ENCODE measurements around the gene GCN1. TPM values are rescaled to one million over a fixed set of nuclear protein-coding genes. Genes with fewer than 3 reads are reported as not detected.

GCN1 gene
- total and polyA plus RNA-seq, 2 of the 8 experiments (the other 6 are each of a cell fraction or from before 2014, with no cell fraction given), result 61.4 to 133 TPM

- 89% methylated on average over 15 of the region's 19 CpGs; no CpG with 5 or more reads in 1 of the 2 experiments for WGBS, 2 experiments (ENCODE audit: extremely low coverage in 1 of 2, insufficient coverage in 1 of 2, insufficient read length in 1 of 2, insufficient replicate concordance in 2 of 2, low coverage in 1 of 2, low lambda C conversion rate in 2 of 2, missing lambda C conversion rate in 1 of 2)
- H3K4me3 ChIP-seq (ENCODE audit: extremely low read depth in 1 of 4, insufficient read depth in 2 of 4, low read depth in 3 of 4, low read length in 4 of 4), result no peak overlapping the region
- H3K9ac ChIP-seq (replicated peaks in 1 of 4; ENCODE audit: extremely low read depth in 1 of 4, low read depth in 3 of 4, low read length in 3 of 4), result no peak overlapping the region
- H4K8ac ChIP-seq (ENCODE audit: extremely low read depth, insufficient read depth, low read length), result no peak overlapping the region
- no peak for DNase-seq (ENCODE audit: low read depth in 1 of 2, low spot score in 2 of 2)
- H2BK15ac ChIP-seq (ENCODE audit: low read length), result no peak overlapping the region
- H4K20me1 ChIP-seq (replicated peaks in 1 of 2; ENCODE audit: control insufficient read depth in 1 of 2, insufficient read depth in 2 of 2, low read length in 2 of 2), result peaks cover 6 to 23% of the 10 kb centered on the region in 2 experiments
- no peak overlapping the region for H3K56ac ChIP-seq (replicated peaks; ENCODE audit: insufficient read length, low read depth, low read length)
- no peak overlapping the region for H2BK5ac ChIP-seq (ENCODE audit: low read depth, low read length)
- TF ChIP-seq CBX8 (IDR thresholded peaks at IDR 0.05; ENCODE audit: borderline replicate concordance, low read depth, low read length), result no peak
- no peak for TF ChIP-seq FOSL1 (IDR thresholded peaks at IDR 0.05; ENCODE audit: insufficient read depth, low read depth, low read length)
- no peak for TF ChIP-seq CHD2 (IDR thresholded peaks at IDR 0.05; ENCODE audit: low read length)
- TF ChIP-seq POLR2A (IDR thresholded peaks at IDR 0.05; ENCODE audit: control extremely low read depth in 1 of 2, low read depth in 2 of 2, low read length in 2 of 2), result no peak
- no peak for TF ChIP-seq CEBPB (IDR thresholded peaks at IDR 0.05; ENCODE audit: low read depth, low read length)
- no peak for TF ChIP-seq ZNF274 (IDR thresholded peaks at IDR 0.05; ENCODE audit: borderline replicate concordance, extremely low read depth, low read length)
- H3K23ac ChIP-seq (ENCODE audit: insufficient read length), result no peak overlapping the region
- ChIA-PET POLR2A (ENCODE audit: partially characterized antibody) (interaction anchor here (1.6 to 88.3 kb wide), 3 partner anchors 9 to 44 kb away, joined by 3 to 4270 read pairs (median 1305); partner anchors contain the start of genes GCN1, PXN, RNU4-1 and RNU4-2), CTCF (ENCODE audit: partially characterized antibody) (interaction anchor here (1.4 to 17.8 kb wide), 3 partner anchors 22 to 66 kb away, joined by 3 to 930 read pairs (median 67); partner anchors contain the start of genes PXN and RPLP0)
- no peak overlapping the region for H4K5ac ChIP-seq (ENCODE audit: insufficient read length, low read depth, low read length)
- no peak overlapping the region for H2BK120ac ChIP-seq (replicated peaks; ENCODE audit: low read depth, low read length)
- no peaks in the 10 kb centered on the region for H3K9me3 ChIP-seq (ENCODE audit: insufficient read depth in 2 of 2, low read depth in 1 of 2, low read length in 1 of 2)
- H3K27ac ChIP-seq (ENCODE audit: low read depth, low read length), result no peak overlapping the region
- no peak overlapping the region for H4K91ac ChIP-seq (replicated peaks; ENCODE audit: insufficient read length, low read length)
- no peak overlapping the region for H3K18ac ChIP-seq (ENCODE audit: extremely low read depth, low read length)
- no peak overlapping the region for H2AFZ ChIP-seq (ENCODE audit: low read length)
- peaks cover 4 to 27% (median 10%) of the 10 kb centered on the region in 4 experiments; a peak in 6 of 7 replicates for H3K4me1 ChIP-seq (replicated peaks in 1 of 4; ENCODE audit: control insufficient read depth in 3 of 4, insufficient read depth in 4 of 4, low read length in 3 of 4)
- H2BK12ac ChIP-seq (ENCODE audit: low read depth, low read length), result no peak overlapping the region
- peaks cover 14 to 26% (median 24%) of the 10 kb centered on the region in 4 experiments for H3K36me3 ChIP-seq (ENCODE audit: control insufficient read depth in 2 of 4, insufficient read depth in 4 of 4, low read length in 3 of 4)
- H2AK5ac ChIP-seq (ENCODE audit: low read depth, low read length), result no peak overlapping the region
- no peaks in the 10 kb centered on the region; the same call in 1 of the 2 replicates for H3K79me1 ChIP-seq (ENCODE audit: low read depth, low read length)
- no peaks in the 10 kb centered on the region for H3K23me2 ChIP-seq (ENCODE audit: low read depth, low read length)
- H3K27me3 ChIP-seq (replicated peaks in 1 of 4; ENCODE audit: control insufficient read depth in 3 of 4, extremely low read depth in 1 of 4, insufficient read depth in 3 of 4, low read length in 3 of 4), result no peaks in the 10 kb centered on the region
- no peak overlapping the region for H2BK20ac ChIP-seq (ENCODE audit: low read length)
- no peak for FAIRE-seq
- peaks cover 0 to 24% of the 10 kb centered on the region in 2 experiments; a peak in 2 of 4 replicates for H3K79me2 ChIP-seq (ENCODE audit: control insufficient read depth in 1 of 2, insufficient read depth in 2 of 2, low read length in 2 of 2)
- H3K14ac ChIP-seq (ENCODE audit: insufficient read length), result no peak overlapping the region
- H3K4me2 ChIP-seq (ENCODE audit: insufficient read depth in 1 of 2, low read depth in 2 of 2, low read length in 2 of 2), result no peak overlapping the region
- no peak overlapping the region for H3K4ac ChIP-seq (replicated peaks; ENCODE audit: insufficient read length, low read depth, low read length)
Measured at GRCh38 chr12:120223458-120224303, 29.2 kb upstream of the GCN1 start.

All from H1 (cell line).